Gastroesophageal sphincter (tissue), 4 donors: ENCODE measurements around the gene OIP5. TPM values are rescaled to one million over a fixed set of nuclear protein-coding genes. Genes with fewer than 3 reads are reported as not detected.
A peak's percentile ranks its signal among the peaks of the same experiment; 100 is the strongest.

ENCODE experiments used
- ATAC-seq: fragments of 150-250 bp; one replicate; pipeline ENCODE4 v1.9.1; 2016; ENCODE audit warnings: mild to moderate bottlenecking, moderate library complexity
- H3K27ac ChIP-seq, 4 donors: fragments of 200-600 bp; sonication (generic) in 3 of 4; 1 replicate in 3 of 4; 2 replicates in 1 of 4; pipeline ENCODE4 v1.5.1; 2016 to 2019
- H3K27me3 ChIP-seq: fragments of 200-600 bp; sonication (generic); one replicate; pipeline ENCODE4 v1.5.1; 2019
- H3K36me3 ChIP-seq, 2 donors: fragments of 200-600 bp; sonication (generic); one replicate each; pipeline ENCODE4 v1.5.1; 2019; ENCODE audit warnings: control low read depth in 1 of 2
- H3K4me1 ChIP-seq, 3 donors: fragments of 200-600 bp; sonication (generic); 1 replicate in 2 of 3; 2 replicates in 1 of 3; pipeline ENCODE4 v1.5.1; 2016 to 2019; ENCODE audit warnings: control low read depth in 2 of 3
- H3K4me3 ChIP-seq, 2 donors: fragments of 200-600 bp; sonication (generic); one replicate each; pipeline ENCODE4 v1.5.1; 2019; ENCODE audit warnings: mild to moderate bottlenecking in 1 of 2, moderate library complexity in 1 of 2
- H3K9me3 ChIP-seq, 3 donors: fragments of 200-600 bp; sonication (generic); one replicate each; pipeline ENCODE4 v1.5.1; 2017 to 2019; ENCODE audit warnings: control low read depth in 2 of 3
- EP300 ChIP-seq: sonication (generic); formaldehyde crosslinking; IDR thresholded peaks from one replicate; pipeline ENCODE4 v1.6.1; 2017; ENCODE audit warnings: antibody characterized with exemption, mild to moderate bottlenecking
- POLR2A ChIP-seq, 2 donors: fragments of 450-650 bp; IDR thresholded peaks; one replicate each; pipeline ENCODE4 v1.6.1; 2017; ENCODE audit warnings: antibody characterized with exemption in 2 of 2, mild to moderate bottlenecking in 2 of 2, moderate library complexity in 1 of 2
- POLR2AphosphoS5 ChIP-seq: sonication (generic); formaldehyde crosslinking; IDR thresholded peaks from one replicate; pipeline ENCODE4 v1.6.1; 2017; ENCODE audit warnings: antibody characterized with exemption
- WGBS, 2 donors: methylation state at CpG; one replicate each; pipeline ENCODE4 v1.1.5; 2018; ENCODE audit warnings: low coverage in 1 of 2; 5-methylcytosine and 5-hydroxymethylcytosine counted together
- total RNA-seq, 4 donors: library from RNA; depleted of rRNA; stranded (reverse); fragments of >200 nt; gene quantifications; one replicate each; pipeline ENCODE4 v1.1.0, GENCODE V29; 2016
- TF ChIP-seq, protein P1 (sequence below), 4 experiments: fragments of 200-600 bp in 2 of 4; fragments of 450-650 bp in 2 of 4; sonication (generic) in 1 of 4; IDR thresholded peaks; one replicate each; pipeline ENCODE4 v1.5.1; 2017 to 2019; ENCODE audit warnings: antibody characterized with exemption in 4 of 4, mild to moderate bottlenecking in 2 of 4, moderate library complexity in 2 of 4

Gene OIP5
- total RNA-seq, 4 donors from 2014 or later, result 0.40 to 0.49 TPM; not detected in 2

GRCh38 chr15:41336549-41336948, 4.2 kb upstream of the OIP5 start:
- no peak for TF ChIP-seq EP300
- no peak for TF ChIP-seq POLR2AphosphoS5
- TF ChIP-seq, protein P1, sequence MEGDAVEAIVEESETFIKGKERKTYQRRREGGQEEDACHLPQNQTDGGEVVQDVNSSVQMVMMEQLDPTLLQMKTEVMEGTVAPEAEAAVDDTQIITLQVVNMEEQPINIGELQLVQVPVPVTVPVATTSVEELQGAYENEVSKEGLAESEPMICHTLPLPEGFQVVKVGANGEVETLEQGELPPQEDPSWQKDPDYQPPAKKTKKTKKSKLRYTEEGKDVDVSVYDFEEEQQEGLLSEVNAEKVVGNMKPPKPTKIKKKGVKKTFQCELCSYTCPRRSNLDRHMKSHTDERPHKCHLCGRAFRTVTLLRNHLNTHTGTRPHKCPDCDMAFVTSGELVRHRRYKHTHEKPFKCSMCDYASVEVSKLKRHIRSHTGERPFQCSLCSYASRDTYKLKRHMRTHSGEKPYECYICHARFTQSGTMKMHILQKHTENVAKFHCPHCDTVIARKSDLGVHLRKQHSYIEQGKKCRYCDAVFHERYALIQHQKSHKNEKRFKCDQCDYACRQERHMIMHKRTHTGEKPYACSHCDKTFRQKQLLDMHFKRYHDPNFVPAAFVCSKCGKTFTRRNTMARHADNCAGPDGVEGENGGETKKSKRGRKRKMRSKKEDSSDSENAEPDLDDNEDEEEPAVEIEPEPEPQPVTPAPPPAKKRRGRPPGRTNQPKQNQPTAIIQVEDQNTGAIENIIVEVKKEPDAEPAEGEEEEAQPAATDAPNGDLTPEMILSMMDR (IDR thresholded peaks at IDR 0.05), result no peak
- no peak for TF ChIP-seq POLR2A (IDR thresholded peaks at IDR 0.05)
- Histone ChIP-seq H3K36me3 (no peaks in the 10 kb centered on the region), H3K4me1 (peaks cover 0 to 15% (median 12%) of the 10 kb centered on the region in 3 donors), H3K9me3 (no peaks in the 10 kb centered on the region), H3K27me3 (no peaks in the 10 kb centered on the region), H3K4me3 (no peak overlapping the region), H3K27ac (no peak overlapping the region)
- 93 to 100% methylated on average over 1 to 4 of the region's 4 CpGs for WGBS, 2 donors
- ATAC-seq, result no peak

DNA sequence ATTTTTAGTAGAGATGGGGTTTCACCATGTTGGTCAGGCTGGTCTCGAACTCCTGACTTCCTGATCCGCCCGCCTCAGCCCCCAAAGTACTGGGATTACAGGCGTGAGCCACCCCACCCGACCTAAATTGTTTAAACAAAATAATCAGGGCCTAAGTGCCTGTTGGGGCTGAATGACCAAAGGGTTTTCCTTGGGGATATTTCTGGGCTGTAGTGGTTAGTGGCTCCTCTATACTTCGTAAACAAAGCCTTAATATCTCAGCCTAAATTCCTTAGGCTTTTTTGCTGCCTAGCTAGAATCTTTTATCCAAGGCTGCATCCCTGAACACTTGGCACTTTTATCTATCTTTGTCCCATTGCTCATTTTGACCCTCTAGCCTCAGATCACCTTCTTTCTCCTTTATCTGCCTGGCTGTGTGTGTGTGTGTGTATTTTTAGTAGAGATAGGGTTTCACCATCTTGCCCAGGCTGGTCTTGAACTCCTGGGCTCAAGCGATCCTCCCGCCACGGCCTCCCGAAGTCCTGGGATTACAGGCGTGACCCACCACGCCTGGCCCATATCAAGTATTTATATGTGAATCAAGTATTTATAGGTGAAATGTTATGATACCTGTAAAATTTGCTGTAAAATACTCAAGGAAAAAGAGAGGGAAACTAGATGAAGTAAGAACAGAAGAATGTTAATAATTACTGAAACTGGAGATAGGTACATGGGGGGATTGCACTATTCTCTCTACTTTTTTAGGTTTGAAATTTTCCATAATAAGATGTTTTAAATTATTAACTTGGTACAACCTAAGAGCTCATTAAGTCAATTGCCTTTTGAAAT, 2.1 kb upstream of the OIP5 start:
- Histone ChIP-seq H3K9me3 (no peaks in the 10 kb centered on the region), H3K4me3 (no peak overlapping the region), H3K36me3 (no peaks in the 10 kb centered on the region), H3K27me3 (no peaks in the 10 kb centered on the region), H3K27ac (no peak overlapping the region), H3K4me1 (peaks cover 0 to 16% (median 12%) of the 10 kb centered on the region in 3 donors)
- WGBS, 2 donors, result 89 to 93% methylated on average over 5 to 12 of the region's 12 CpGs
- TF ChIP-seq POLR2AphosphoS5 (no peak), EP300 (no peak), POLR2A (IDR thresholded peaks at IDR 0.05) (no peak)
- TF ChIP-seq, protein P1 (IDR thresholded peaks at IDR 0.05), result no peak
- ATAC-seq, result no peak

GRCh38 chr15:41333026-41333562, 703 bp upstream of the OIP5 start:
- TF ChIP-seq EP300, result no peak
- TF ChIP-seq, protein P1 (IDR thresholded peaks at IDR 0.05), result no peak
- no peak for TF ChIP-seq POLR2AphosphoS5
- no peak for TF ChIP-seq POLR2A (IDR thresholded peaks at IDR 0.05)
- Histone ChIP-seq H3K9me3 (no peaks in the 10 kb centered on the region), H3K27ac (peak overlapping the region in 3 of 4 donors; percentile 77 to 81 (median 79)), H3K4me1 (peaks cover 0 to 16% (median 12%) of the 10 kb centered on the region in 3 donors), H3K27me3 (no peaks in the 10 kb centered on the region), H3K4me3 (peak overlapping the region; percentile 64 to 93), H3K36me3 (no peaks in the 10 kb centered on the region)
- WGBS, 2 donors, result 2% methylated on average over 9 to 12 of the region's 26 CpGs
- no peak for ATAC-seq

DNA sequence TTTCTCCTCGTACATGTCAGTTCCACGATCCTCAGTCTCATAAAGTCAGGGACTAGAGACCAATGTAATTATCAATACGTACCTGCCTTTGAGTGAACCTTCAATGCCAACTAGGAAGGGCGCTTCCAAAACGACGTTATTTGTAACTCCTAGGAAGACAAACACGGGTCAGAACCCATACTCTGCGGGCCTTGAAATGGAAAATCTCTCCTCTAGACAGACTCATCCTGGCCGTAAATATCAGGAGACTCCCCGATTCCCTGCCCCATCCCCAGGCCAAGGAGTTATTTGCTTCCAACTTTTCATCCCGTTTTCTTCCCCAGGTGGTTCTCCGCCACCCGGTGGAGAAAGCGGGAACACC, 578 bp downstream of the OIP5 start:
- TF ChIP-seq POLR2AphosphoS5 (no peak), POLR2A (IDR thresholded peaks at IDR 0.05) (no peak), EP300 (no peak)
- TF ChIP-seq, protein P1 (IDR thresholded peaks at IDR 0.05), result peak in 2 of 4 experiments; percentile 67 to 81
- Histone ChIP-seq H3K4me3 (peak overlapping the region; percentile 64 to 93), H3K9me3 (no peaks in the 10 kb centered on the region), H3K27ac (peak overlapping the region in 3 of 4 donors; percentile 68 to 81 (median 79)), H3K36me3 (no peaks in the 10 kb centered on the region), H3K27me3 (no peaks in the 10 kb centered on the region), H3K4me1 (peaks cover 0 to 16% (median 12%) of the 10 kb centered on the region in 3 donors)
- ATAC-seq, result no peak
- 1 to 5% methylated on average over 10 to 11 of the region's 14 CpGs for WGBS, 2 donors

DNA sequence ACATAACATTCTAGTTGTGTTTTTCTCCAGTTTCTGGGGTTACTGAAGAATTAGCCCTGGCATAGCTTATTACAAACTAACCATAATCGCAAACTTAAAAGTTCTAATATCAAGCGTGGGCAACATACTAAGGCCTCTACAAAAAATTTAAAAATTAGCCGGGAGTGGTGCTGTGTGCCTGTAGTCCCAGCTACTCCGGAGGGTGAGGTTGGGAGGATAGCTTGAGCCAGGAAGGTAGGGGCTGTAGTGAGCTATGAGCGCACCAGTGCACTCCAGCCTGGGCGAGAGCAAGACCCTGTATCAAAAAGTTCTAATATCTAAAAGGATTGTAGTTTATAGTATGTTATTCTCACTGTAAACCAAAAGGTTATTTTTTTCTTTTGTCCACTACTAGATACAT, 1.1 kb downstream of the OIP5 start:
- H3K4me3 ChIP-seq, result no peak overlapping the region
- ATAC-seq, result no peak

More for the DNA sequence above, 1.1 kb downstream of the OIP5 start:
- H3K36me3 ChIP-seq, result no peaks in the 10 kb centered on the region
- H3K9me3 ChIP-seq, result no peaks in the 10 kb centered on the region
- WGBS, 2 donors, result 59 to 70% methylated on average over 6 of the region's 6 CpGs
- TF ChIP-seq POLR2A (IDR thresholded peaks at IDR 0.05) (no peak), EP300 (no peak), POLR2AphosphoS5 (no peak)
- TF ChIP-seq, protein P1 (IDR thresholded peaks at IDR 0.05), result no peak
- no peak overlapping the region for H3K27ac ChIP-seq
- no peaks in the 10 kb centered on the region for H3K27me3 ChIP-seq
- peaks cover 0 to 16% (median 12%) of the 10 kb centered on the region in 3 donors for H3K4me1 ChIP-seq
